Osteoblast (primary cell): ENCODE measurements around the gene ARHGEF7. TPM values are rescaled to one million over a fixed set of nuclear protein-coding genes. Genes with fewer than 3 reads are reported as not detected.

Experiments used
- DNase-seq: peaks from one replicate; pipeline ENCODE4 v3.0.0; 2011; ENCODE audit warnings: low spot score, mixed read lengths; ENCODE audit not compliant: insufficient read length; ENCODE audit errors: missing footprints
- H2AFZ ChIP-seq: 2 replicates; pipeline ENCODE4 v1.6.0; 2011; ENCODE audit warnings: mild to moderate bottlenecking, low read length
- H3K27ac ChIP-seq: 2 replicates; pipeline ENCODE4 v1.5.1; 2011; ENCODE audit warnings: mild to moderate bottlenecking, low read depth, low read length, moderate library complexity
- H3K27me3 ChIP-seq: 2 replicates; pipeline ENCODE4 v1.6.0; 2012; ENCODE audit warnings: mild to moderate bottlenecking, control low read depth, inconsistent platforms, low read length, moderate library complexity; ENCODE audit not compliant: insufficient read depth
- H3K36me3 ChIP-seq: 2 replicates; pipeline ENCODE4 v1.5.1; 2011; ENCODE audit warnings: mild to moderate bottlenecking, low read length, control low read depth, moderate library complexity; ENCODE audit not compliant: insufficient read depth
- H3K4me1 ChIP-seq: 2 replicates; pipeline ENCODE4 v1.5.1; 2011; ENCODE audit warnings: mild to moderate bottlenecking, low read length, control low read depth, moderate library complexity; ENCODE audit not compliant: insufficient read depth
- H3K4me2 ChIP-seq: 2 replicates; pipeline ENCODE4 v1.6.0; 2011; ENCODE audit warnings: mild to moderate bottlenecking, low read length; ENCODE audit not compliant: insufficient read depth
- H3K4me3 ChIP-seq: fragments of 200-600 bp; sonication (generic); 3 replicates; pipeline ENCODE4 v1.5.1; 2012; ENCODE audit warnings: mild to moderate bottlenecking, low read length, inconsistent platforms; ENCODE audit not compliant: insufficient read depth
- H3K79me2 ChIP-seq: 2 replicates; pipeline ENCODE4 v1.6.0; 2012; ENCODE audit warnings: mild to moderate bottlenecking, low read length, control low read depth, inconsistent platforms; ENCODE audit not compliant: insufficient read depth
- H3K9me3 ChIP-seq: 2 replicates; pipeline ENCODE4 v1.5.1; 2011; ENCODE audit warnings: low read depth, low read length, control low read depth
- H4K20me1 ChIP-seq: 2 replicates; pipeline ENCODE4 v1.6.0; 2012; ENCODE audit warnings: mild to moderate bottlenecking, low read length, control low read depth; ENCODE audit not compliant: insufficient read depth
- total RNA-seq: library from RNA; depleted of rRNA; stranded (reverse); fragments of >200 nt; gene quantifications from 2 replicates; pipeline ENCODE4 v1.2.3, GENCODE V29; 2012
- TF ChIP-seq, protein P1 (sequence below): IDR thresholded peaks from 2 replicates; pipeline ENCODE4 v1.5.1; 2011; ENCODE audit warnings: mild to moderate bottlenecking, low read depth, low read length, moderate library complexity; ENCODE audit errors: extremely low read depth

Gene ARHGEF7
- total RNA-seq, 1 donor = 27.5 TPM

DNA sequence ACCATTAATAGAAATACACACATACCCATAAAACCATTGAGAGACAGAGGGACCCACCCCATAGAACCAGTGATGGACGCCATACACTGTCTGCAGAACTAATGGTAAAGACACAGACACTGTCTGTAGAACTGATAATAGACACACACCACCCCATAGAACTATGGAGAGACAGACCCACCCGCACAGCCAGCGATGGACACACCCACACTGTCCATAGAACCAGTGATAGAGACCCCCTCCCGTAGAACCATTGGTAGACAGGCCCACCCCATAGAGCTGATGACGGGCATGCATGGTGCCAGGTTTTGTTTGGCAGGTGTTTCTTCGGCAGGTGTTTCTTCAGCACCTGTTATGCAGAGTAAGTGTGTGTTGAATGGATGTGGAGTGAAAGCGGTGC is 117.1 kb downstream of the ARHGEF7 start:
- Histone ChIP-seq H2AFZ (no peak overlapping the region), H3K27ac (no peak overlapping the region), H3K4me3 (no peak overlapping the region), H4K20me1 (peaks cover 45% of the 10 kb centered on the region), H3K36me3 (peaks cover 14% of the 10 kb centered on the region), H3K27me3 (no peaks in the 10 kb centered on the region), H3K4me1 (peaks cover 3% of the 10 kb centered on the region), H3K9me3 (no peaks in the 10 kb centered on the region), H3K4me2 (no peak overlapping the region), H3K79me2 (peaks cover 52% of the 10 kb centered on the region)
- TF ChIP-seq, protein P1, sequence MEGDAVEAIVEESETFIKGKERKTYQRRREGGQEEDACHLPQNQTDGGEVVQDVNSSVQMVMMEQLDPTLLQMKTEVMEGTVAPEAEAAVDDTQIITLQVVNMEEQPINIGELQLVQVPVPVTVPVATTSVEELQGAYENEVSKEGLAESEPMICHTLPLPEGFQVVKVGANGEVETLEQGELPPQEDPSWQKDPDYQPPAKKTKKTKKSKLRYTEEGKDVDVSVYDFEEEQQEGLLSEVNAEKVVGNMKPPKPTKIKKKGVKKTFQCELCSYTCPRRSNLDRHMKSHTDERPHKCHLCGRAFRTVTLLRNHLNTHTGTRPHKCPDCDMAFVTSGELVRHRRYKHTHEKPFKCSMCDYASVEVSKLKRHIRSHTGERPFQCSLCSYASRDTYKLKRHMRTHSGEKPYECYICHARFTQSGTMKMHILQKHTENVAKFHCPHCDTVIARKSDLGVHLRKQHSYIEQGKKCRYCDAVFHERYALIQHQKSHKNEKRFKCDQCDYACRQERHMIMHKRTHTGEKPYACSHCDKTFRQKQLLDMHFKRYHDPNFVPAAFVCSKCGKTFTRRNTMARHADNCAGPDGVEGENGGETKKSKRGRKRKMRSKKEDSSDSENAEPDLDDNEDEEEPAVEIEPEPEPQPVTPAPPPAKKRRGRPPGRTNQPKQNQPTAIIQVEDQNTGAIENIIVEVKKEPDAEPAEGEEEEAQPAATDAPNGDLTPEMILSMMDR = no peak
- DNase-seq = no peak

DNA sequence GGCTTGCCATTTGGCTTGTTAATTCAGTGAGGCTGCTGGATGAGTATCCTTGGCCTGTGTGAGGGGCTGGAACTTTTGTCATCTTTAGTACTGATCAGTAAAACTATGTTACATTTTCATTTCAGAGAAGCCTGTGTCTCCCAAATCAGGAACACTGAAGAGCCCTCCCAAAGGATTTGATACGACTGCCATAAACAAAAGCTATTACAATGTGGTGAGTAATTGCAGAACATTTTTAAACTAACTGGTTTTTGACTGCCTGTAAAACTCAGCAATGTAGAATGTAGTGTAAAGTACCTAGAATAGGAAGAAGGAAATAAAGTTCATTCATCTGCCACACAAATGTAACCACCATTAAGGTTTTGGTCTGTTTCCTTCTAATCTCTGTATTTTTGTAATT is 118.0 kb downstream of the ARHGEF7 start:
- Histone ChIP-seq H3K27me3 (no peaks in the 10 kb centered on the region), H3K4me2 (no peak overlapping the region), H3K9me3 (no peaks in the 10 kb centered on the region), H3K27ac (no peak overlapping the region), H3K4me1 (peaks cover 3% of the 10 kb centered on the region), H2AFZ (no peak overlapping the region), H3K4me3 (no peak overlapping the region), H4K20me1 (peaks cover 43% of the 10 kb centered on the region), H3K36me3 (peaks cover 14% of the 10 kb centered on the region), H3K79me2 (peaks cover 48% of the 10 kb centered on the region)
- DNase-seq = no peak
- TF ChIP-seq, protein P1 = no peak

DNA sequence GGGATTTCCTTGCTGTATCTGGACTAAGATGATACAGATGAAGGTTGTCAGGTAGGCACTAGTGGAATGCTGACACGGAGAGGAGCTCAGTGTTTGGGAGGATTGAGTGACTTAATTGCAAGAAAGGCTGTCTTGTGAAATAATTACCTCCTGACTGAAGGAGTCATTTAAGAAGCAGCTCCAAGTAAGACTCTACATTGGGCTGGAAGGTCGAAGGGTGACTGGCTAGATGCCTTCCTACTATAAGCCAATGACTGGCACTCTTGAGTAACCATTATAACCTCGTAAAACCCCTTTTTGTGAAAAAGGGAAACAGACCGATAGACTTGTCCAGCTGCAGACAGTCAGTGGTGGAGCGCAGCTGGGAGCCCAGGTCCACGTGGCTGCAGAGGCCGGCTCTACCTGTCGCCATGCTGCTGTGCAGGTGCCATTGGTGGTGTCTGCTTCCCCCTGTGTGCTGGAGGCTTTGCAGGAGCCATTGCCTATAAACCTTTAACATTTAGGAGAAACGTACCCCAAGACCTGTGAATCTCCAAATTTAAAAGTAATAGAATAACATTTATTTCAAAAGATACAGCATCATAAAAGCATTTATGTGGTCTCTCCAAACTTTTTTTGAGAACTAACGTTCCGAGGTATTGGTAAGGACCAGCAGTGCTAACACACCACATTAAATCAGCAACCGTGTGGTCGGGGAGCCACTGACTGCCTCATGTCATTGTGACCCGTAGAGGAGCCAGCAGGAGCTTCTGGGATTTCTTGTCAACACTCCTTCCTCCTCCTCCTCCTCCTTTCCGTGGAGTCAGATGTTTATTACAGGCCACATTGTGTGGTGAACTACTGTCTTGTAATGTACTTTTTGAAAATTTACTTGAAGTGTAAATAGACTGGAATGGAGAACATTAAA is 124.9 kb downstream of the ARHGEF7 start:
- H3K79me2 ChIP-seq = peaks cover 13% of the 10 kb centered on the region
- H3K4me1 ChIP-seq = no peaks in the 10 kb centered on the region
- DNase-seq = no peak
- H3K36me3 ChIP-seq = peaks cover 11% of the 10 kb centered on the region
- no peaks in the 10 kb centered on the region for H3K9me3 ChIP-seq
- H3K27me3 ChIP-seq = no peaks in the 10 kb centered on the region
- peaks cover 17% of the 10 kb centered on the region for H4K20me1 ChIP-seq
- no peak overlapping the region for H2AFZ ChIP-seq
- no peak overlapping the region for H3K4me2 ChIP-seq
- no peak overlapping the region for H3K27ac ChIP-seq
- no peak overlapping the region for H3K4me3 ChIP-seq
- TF ChIP-seq, protein P1 = no peak

DNA sequence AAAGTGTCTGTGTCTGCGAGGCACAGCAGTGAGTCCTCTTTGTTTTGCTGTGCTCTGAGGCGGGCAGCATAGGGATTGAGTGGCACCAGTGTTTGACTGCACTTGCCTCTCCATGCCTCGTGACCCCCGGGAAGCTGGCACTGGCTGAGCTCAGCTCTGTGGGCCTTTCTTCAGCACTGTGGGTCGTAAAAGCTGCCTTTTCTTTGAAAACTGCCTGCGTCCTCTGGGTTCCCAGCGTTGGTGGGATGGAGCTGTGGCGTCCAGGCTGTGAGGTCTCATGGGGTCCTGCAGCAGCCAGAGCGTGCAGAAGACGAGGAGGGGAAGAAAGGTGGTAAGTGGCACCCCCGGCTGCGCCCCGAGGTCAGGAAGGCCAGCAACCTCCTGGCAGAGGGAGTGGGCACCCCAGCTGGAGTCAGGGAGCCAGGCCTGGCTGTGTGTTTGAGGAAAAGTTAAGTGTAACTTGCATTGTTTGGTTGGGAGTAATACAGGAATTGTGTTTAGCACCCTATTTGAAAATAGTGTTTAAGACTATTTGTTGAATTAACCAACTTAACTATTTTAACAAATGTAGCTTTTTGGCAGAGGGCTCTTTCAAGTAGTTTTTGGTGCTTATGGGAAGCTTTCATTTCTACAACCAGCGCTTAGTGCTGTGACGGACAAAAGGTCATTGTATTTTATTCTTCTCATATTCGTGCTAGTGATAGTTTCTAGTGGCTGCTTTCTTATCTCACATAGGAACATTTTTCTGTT is 126.1 kb downstream of the ARHGEF7 start:
- TF ChIP-seq, protein P1 = no peak
- Histone ChIP-seq H3K9me3 (no peaks in the 10 kb centered on the region), H3K4me3 (no peak overlapping the region), H3K4me2 (no peak overlapping the region), H3K27me3 (no peaks in the 10 kb centered on the region), H3K4me1 (no peaks in the 10 kb centered on the region), H2AFZ (no peak overlapping the region), H3K36me3 (peaks cover 18% of the 10 kb centered on the region), H4K20me1 (peaks cover 18% of the 10 kb centered on the region), H3K79me2 (peaks cover 13% of the 10 kb centered on the region), H3K27ac (no peak overlapping the region)
- DNase-seq = no peak
